GM12801 (cell line): ENCODE measurements around the gene IFNL3.
"Not testable (repeated sequence)": the region's sequence is repeated elsewhere in the genome, so short reads cannot be mapped to it uniquely, and the experiment has no call there.

Source experiments
- CTCF ChIP-seq: IDR thresholded peaks from one replicate; pipeline ENCODE4 v1.5.1; 2011; ENCODE audit warnings: control low read depth; ENCODE audit not compliant: insufficient read length; ENCODE audit errors: extremely low read depth

The IFNL3 gene

GRCh38 chr19:39270036-39270871 lies 25.4 kb upstream of the IFNL3 start:
- TF ChIP-seq CTCF, result no peak

GRCh38 chr19:39268085-39268484 lies 23.3 kb upstream of the IFNL3 start, which contains the start of gene IFNL2:
Gene IFNL2 (plus strand): TSS chr19:39268396. CDS start chr19:39268569, 173 bp downstream.
- not testable (repeated sequence) for TF ChIP-seq CTCF

GRCh38 chr19:39265321-39265916 lies 20.6 kb upstream of the IFNL3 start:
- no peak for TF ChIP-seq CTCF

GRCh38 chr19:39264306-39265290 lies 19.8 kb upstream of the IFNL3 start:
- TF ChIP-seq CTCF, result no peak

GRCh38 chr19:39263912-39264305 lies 19.1 kb upstream of the IFNL3 start:
- no peak for TF ChIP-seq CTCF

GRCh38 chr19:39262496-39262895 lies 17.7 kb upstream of the IFNL3 start:
- no peak for TF ChIP-seq CTCF

- no peak for TF ChIP-seq CTCF
These were observed 16.9 kb upstream of the IFNL3 start for GRCh38 chr19:39261704-39262103.
